DND-41 (cell line): ENCODE results near the gene RHBDF1.

Experiments
- CTCF ChIP-seq: IDR thresholded peaks from 2 replicates; pipeline ENCODE4 v1.5.1; 2012; ENCODE audit warnings: borderline replicate concordance, low read length, moderate library complexity, mild to moderate bottlenecking; ENCODE audit not compliant: poor library complexity, severe bottlenecking; ENCODE audit errors: extremely low read depth
- EZH2 ChIP-seq: IDR thresholded peaks from 3 replicates; pipeline ENCODE4 v1.6.1; 2012; ENCODE audit warnings: borderline replicate concordance, low read depth, mild to moderate bottlenecking, moderate library complexity, low read length, inconsistent platforms; ENCODE audit not compliant: severe bottlenecking

- TF ChIP-seq CTCF = no peak
- no peak for TF ChIP-seq EZH2
These were observed 13.0 kb upstream of the RHBDF1 start for GRCh38 chr16:85407-85782.
